Cardiac septum (tissue), 1 donor: ENCODE measurements around the gene BICD2. TPM values are rescaled to one million over a fixed set of nuclear protein-coding genes. Genes with fewer than 3 reads are reported as not detected.
"Not testable (repeated sequence)": the region's sequence is repeated elsewhere in the genome, so short reads cannot be mapped to it uniquely, and the experiment has no call there.

Source experiments
- DNase-seq: peaks from one replicate; pipeline ENCODE4 v3.0.0-alpha.2; 2020; ENCODE audit warnings: low spot score
- intact Hi-C: fragments of 100-400 bp; cut with DNase I; formaldehyde crosslinking; loops from one replicate; pipeline ENCODE4 v1.14.0; 2022
- total RNA-seq: library from RNA; stranded (reverse); fragmentation: NEBNext Ultra II Directional; extraction: Animal tissue kit (Norgen Biotek cat#: 25700); gene quantifications from one replicate; pipeline ENCODE4 v1.2.1, GENCODE V29; 2021
- donor health status: DM: no; HTN: no; CAD: no.

BICD2 gene
- total RNA-seq, 1 donor from 2014 or later = 39.5 TPM

DNA sequence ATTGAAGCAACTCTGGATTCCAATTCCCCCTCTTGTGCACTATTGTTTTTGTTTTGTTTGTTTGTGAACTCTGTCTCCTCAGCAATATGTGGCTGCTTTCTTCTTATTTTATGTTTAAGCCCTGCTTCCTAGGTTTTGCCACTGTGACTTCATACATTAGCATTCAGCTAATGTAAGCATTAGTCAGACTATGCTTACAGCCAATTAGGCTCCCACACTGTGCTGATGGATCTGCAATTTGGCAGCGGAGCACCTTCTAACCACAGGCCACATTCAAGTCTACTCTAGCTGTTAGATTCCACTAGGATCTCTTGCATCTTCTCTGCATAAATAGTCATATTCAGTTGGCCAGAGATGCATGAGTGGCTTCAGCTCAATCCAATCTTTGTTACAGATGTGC lies 9.6 kb upstream of the BICD2 start:
- no peak for DNase-seq
- intact Hi-C loops = no loop called here

DNA sequence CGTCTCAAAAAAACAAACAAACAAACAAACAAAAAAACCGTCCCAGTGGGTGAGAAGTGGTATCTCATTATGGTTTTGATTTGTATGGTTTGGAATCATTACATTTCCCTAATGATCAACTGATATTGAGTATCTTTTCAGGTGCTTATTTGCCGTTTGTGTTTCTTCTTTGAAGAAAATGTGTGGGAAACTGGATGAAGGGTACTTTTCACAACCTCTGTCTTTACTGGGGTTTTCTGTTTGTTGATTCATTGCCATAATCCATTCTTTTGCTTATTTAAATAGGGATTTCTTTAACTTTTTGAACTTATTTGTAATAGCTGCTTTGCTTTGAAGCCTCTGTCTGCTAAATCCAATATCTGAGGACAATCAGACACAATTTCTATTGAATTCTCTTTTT lies 9.2 kb upstream of the BICD2 start:
- no peak for DNase-seq
- intact Hi-C loops = no loop called here

- intact Hi-C loops = no loop called here
- DNase-seq = no peak
Observed at GRCh38 chr9:92771309-92771708, 6.7 kb upstream of the BICD2 start.

GRCh38 chr9:92770360-92770995 lies 5.8 kb upstream of the BICD2 start:
- intact Hi-C loops = no loop called here
- no peak for DNase-seq

DNA sequence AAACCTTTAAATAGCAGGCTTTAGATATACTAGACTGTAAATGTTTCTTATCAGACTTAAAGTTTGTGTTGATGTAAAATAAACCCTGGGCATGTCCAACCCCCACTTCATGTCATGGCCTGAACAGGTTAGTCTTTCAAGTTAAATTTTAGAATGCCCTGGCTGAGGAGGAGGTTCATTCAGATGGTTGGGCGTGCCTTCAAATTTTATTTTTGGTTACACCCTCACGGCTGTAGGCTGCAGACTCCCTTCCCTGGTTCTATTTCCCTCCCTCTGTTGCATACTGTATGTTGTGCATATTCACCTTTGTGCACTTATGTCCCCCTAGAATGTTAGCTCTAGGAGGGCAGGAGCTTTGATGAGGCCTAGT lies 5.3 kb upstream of the BICD2 start:
- intact Hi-C loops = no loop called here
- DNase-seq = no peak

GRCh38 chr9:92769286-92769685 lies 4.7 kb upstream of the BICD2 start:
- intact Hi-C loops = no loop called here
- no peak for DNase-seq

- intact Hi-C loops, DNase-seq: not testable (repeated sequence)
Observed at GRCh38 chr9:92768816-92769215, 4.2 kb upstream of the BICD2 start.

DNA sequence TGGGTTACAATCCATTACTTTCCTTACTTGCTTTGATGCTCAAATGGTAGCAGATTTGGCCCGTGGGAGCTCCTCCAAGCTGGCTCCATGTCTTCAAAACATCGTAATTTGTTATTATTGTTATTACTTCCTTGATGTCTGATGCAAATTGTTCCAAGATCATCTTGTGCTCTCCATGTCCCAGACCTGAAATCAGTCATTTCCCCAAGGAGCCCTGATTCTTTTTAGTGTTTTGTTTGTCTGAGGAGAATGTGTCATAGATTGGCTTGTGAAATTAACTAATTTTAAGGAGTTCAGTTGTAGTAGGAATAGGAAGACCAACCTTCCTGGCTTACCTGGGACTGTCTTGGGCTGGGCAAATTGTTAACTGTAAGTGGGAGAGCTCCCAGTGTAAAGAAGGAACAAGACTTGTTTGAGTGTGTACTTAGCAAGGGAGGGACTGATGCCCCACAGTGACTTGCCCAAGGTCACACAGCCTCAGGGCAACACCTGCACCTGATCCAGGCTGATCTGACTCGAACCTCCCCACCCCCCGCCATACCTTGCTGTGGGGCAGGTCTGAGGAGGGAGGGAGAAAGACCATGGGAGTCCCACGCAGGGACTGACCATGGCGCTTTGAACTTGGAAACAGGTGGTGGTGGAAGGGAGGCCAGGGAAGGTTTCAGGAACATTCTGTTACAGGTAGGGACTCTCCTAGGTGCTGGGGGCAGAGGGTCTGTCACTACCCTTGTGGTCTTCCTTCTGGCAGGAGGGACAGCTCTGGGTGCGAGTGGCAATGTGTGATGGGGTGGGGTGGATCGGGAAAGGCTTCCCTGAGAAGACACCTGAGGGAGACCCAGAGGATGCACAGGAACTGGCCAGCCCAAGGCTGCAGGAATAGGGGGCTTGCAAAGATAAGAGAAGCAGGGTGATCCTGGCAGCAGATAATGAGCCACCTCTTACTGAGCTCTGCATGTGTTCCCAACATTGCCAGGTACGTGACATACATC lies 2.7 kb upstream of the BICD2 start:
- DNase-seq = no peak
- intact Hi-C loops = no loop called here

- DNase-seq = peak; percentile 99
- intact Hi-C loops = loop anchor here (1.0 kb wide), 1 partner anchor 95 kb away; the partner anchor contains the start of gene IPPK
Observed at GRCh38 chr9:92764988-92765936, 629 bp upstream of the BICD2 start.

GRCh38 chr9:92763721-92764380 lies 782 bp downstream of the BICD2 start:
- DNase-seq = no peak
- intact Hi-C loops = loop anchor here (2.0 kb wide), 1 partner anchor 47 kb away; no protein-coding TSS in a partner anchor

DNA sequence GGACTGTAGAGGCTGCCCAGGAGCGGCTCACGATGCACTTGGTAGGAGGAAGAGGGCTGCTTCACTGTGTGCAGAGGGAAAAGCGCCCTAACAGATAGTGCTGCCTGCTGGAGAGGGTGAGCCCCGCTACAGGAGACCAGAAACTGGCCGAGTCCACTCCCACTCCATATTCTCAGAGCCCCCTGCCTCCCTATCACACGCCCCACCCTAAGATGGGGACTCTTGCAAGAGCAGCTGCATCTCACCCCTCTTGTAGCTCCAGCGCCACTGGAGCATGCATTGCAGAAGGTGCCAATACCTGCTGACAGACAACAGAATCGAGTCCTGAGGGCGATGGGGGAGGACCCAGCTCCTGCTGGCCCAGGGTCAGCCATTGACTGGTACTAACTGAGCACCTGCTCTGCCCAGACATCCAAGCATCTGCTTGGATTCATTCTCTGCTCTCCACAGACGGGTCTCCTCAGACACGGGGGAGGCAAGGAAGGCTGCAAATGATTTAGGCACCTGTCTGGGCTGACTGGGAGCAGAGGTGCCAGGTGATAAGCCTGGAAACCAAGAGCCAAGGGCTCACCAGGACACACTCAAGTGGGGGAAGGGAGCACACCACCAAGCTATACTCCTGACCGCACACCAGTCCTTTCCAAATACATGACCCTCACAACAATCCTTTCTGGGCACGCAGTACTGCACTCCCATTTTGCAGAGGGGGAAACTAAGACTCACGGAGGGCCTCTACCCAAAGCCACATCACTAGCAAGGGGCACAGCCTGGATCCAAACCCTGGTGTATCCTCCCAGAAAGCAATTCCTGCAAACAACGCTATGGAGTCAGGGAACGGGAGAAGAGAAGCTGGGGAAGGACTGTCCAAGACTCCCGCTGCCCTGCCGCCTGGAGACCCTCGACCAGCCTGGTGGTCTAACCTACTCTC lies 1.6 kb downstream of the BICD2 start:
- no peak for DNase-seq
- intact Hi-C loops = loop anchor here (2.0 kb wide), 1 partner anchor 46 kb away; no protein-coding TSS in a partner anchor

- DNase-seq = no peak
- intact Hi-C loops = loop anchor here (2.0 kb wide), 1 partner anchor 45 kb away; no protein-coding TSS in a partner anchor
Observed at GRCh38 chr9:92762196-92762595, 2.4 kb downstream of the BICD2 start.

DNA sequence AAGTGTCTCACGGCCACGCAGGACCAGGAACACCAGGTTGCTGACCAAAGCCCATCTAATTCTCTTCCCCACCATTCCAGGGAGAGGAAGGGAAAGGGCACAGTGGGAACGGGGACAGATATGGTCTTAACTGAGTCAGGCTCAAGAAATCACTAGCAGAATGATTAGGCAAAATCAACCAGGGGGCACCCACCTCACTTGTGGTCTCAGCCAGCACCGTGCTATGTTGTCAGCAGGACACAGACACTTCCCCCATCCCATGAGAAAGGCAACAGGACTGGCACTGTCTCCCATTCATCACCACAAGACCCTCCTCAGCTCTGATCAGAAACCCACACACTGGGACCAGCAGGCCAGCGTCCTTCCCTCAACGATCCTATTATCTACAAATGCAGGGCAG lies 2.9 kb downstream of the BICD2 start:
- no peak for DNase-seq
- intact Hi-C loops = loop anchor here (2.0 kb wide), 1 partner anchor 45 kb away; no protein-coding TSS in a partner anchor

- no peak for DNase-seq
- intact Hi-C loops = no loop called here
Observed at GRCh38 chr9:92760494-92760893, 4.1 kb downstream of the BICD2 start.

DNA sequence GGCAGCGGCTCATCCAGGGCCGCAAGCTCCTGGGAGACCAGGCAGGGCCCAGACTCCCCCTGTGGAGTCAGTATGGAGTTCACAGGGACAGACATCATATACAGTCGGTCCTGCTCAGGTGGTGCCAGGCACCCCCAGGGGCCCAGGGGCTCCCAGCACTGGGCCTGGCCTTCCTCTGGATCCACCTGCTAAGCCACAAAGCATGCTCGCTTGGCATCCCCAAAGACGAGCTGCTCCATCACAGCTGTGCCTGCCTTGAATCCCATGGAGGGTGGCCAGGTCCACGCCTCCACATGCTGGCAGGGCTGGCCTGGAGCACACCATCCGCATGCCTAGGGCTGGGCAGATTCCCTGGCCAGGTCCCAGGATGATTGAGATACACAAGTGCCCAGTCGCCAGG lies 4.6 kb downstream of the BICD2 start:
- intact Hi-C loops = no loop called here
- peak; percentile 84 for DNase-seq

- no peak for DNase-seq
- intact Hi-C loops = no loop called here
Observed at GRCh38 chr9:92759446-92759845, 5.2 kb downstream of the BICD2 start.

DNA sequence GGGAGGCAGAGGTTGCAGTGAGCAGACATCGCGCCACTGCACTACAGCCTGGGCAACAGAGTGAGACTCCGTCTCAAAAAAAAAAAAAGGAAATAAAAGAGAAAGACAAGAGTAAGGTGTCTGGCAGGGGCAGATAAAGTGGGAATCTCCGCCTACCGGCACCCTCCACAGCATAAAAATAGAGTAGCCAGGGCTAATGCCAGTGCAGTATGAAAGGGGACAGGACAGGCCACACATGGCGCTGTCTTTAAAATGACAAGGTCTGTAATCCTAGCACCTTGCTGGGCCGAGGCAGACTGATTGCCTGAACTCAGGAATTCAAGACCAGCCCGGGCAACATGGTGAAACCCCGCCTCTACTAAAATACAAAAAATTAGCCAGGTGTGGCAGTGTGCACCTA lies 7.8 kb downstream of the BICD2 start:
- intact Hi-C loops = no loop called here
- DNase-seq = no peak
